Stimulated activated CD8-positive, alpha-beta memory T cell treated with anti-CD3 and anti-CD28 coated beads, Interleukin-15, amount 100 ng/mL, for 48 hours (primary cell): Measurements from ENCODE around the gene ZNF281.

Experiments used
- DNase-seq, 2 donors: peaks; one replicate each; pipeline ENCODE4 v3.0.0-alpha.2; 2020; ENCODE audit warnings: low read depth in 2 of 2

The ZNF281 gene

DNA sequence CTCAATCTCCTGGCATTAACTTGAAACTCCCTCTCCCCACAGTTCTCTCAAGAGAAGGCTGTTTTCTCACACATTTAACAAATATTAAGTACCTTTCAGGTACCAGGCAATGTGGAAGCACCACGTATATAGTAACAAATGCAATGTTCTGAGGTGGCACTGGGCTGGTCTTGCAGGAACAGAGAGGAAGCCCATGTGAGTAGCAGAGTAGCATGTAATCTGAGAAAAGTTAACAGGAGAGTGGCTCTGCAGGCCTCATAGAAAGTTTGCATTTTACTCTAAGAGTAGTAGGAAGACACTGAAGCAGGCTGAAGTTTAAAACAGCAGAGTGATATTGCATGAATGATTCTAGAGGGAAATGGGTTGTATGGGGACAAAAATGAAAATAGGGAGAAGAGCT lies 21.0 kb downstream of the ZNF281 start:
- no peak for DNase-seq

DNA sequence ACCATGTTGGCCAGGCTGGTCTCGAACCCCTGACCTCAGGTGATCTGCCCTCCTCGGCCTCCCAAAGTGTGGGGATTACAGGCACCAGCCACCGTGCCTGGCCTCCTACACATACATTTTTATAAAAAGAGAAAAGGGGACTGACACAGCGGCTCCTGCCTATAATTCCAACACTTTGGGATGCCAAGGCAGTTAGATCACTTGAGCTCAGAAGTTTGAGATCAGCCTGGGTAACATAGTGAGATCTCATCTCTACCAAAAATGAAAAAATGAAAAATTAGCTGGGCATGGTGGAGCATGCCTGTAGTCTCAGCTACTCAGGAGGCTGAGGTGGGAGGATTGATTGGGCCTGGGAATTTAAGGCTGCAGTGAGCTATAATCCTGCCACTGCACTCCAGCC lies 23.4 kb downstream of the ZNF281 start:
- no peak for DNase-seq

DNA sequence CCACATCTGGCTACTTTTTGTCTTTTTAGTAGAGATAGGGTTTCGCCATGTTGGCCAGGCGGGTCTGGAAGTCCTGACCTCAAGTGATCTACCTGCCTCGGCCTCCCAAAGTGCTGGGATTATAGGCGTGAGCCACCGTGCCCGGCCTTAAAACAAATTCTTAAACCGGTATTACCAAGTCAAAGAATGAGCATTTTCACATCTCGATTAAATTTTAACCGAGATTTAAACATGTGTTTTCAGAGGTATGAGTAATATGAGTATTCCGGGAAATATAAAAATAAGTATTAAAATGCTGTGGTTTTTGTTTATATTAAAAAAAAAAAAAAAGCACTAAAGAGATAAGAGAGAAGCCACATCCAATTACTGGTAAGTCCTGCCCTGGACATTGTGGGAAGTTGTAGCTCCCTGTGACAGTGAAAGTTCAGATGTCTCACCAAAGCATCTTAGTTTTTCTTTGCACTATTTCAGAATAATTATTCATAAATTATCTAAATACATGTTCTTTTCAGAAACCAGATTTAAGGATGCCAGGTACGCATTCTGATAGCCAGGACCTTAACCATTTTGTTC lies 24.9 kb downstream of the ZNF281 start:
- DNase-seq, result no peak

DNA sequence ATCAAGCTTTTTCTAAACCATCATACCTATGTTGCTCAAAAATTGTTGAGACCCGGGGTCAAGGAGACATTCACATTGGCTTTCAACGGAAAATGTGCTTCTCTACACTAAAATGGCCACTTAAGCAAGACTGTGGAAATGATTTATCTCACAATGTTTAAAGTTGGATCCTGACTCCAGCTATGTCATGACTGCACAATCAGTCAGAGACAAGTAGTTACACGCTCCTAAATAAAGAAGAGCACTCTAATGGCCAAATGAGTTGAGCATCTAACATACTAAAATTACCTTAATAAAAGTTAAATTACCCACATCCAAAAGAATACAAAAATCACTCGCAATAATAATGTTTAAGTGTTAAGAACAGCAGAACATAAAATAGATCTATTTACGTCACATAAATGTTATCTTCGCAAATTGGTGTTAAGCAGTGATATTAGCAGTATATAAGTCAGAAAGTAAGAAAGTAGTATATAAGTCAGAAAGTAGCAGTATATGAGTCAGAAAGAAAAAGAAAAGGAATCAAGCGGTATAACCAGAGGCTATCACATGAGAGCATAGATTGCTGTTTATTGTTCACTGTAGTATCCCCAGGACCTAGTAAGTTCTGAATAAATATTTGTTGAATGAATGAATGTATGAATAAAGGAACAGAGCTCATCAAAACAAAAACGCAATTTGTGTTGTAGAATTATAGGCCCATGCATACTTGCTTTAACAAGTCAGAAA lies 28.4 kb downstream of the ZNF281 start:
- DNase-seq, result no peak

DNA sequence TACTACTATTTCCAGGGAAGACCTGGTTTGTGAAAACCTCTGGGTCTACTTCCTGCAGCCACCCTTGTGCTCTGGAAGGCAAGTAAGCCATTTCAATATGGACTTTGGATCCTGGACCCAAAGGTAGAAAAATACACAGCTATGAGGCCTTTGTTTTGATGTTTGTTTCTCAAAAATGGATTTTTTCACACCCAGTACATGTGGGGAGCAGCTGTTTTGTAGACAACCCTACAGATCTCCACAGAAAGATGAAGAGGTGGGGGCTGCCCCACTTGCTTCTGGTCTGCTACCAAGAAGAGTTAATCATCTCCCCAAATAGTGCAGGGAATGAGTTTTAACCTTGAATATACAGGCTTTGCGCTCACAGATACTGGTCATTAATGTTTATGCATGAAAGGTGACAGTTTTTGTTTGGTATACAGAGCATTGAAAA lies 29.2 kb downstream of the ZNF281 start:
- DNase-seq, result no peak

DNA sequence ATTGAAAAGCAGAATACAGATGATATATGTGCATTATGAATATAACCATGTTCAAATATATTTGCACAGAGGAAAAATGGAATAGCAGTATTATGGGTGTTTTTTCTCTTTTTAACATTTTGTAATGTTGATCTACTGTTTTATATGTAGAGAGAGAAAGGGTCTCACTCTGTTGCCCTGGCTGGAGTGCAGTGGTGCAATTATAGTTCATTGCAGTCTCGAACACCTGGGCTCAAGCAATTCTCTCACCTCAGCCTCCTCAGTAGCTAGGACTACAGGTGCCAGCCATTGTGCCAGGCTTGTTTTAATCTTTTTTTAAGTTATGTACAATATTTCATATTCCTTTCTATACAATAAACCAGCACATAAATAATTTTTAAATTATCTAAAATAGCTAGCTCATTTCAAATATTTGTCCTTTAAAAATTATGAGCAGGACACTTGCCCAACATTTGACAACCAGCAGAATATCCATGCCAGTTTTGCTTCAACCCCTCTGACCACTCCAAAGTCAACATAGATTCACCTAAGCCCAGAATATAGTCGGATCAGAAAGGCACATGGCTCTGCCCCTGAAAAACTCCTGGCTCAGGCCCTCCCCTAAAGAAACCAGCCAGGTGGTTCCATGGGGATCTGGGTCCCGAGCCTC lies 29.8 kb downstream of the ZNF281 start:
- DNase-seq, result no peak

DNA sequence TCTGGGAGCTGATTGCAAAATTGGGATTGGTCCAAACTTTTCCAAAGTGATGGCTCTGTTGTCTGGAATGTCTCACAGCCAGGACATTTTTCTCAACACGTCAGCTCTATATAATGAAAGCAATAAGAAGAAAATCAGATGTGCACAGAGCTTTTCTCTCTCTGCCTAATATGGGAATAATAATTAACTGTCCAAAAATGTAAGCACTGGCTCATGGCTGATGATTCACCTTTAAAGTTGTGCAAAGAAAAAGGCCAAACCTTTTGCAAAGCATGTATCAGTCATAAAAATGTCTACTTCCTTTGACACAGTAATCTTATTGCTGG lies 30.4 kb downstream of the ZNF281 start:
- no peak for DNase-seq

DNA sequence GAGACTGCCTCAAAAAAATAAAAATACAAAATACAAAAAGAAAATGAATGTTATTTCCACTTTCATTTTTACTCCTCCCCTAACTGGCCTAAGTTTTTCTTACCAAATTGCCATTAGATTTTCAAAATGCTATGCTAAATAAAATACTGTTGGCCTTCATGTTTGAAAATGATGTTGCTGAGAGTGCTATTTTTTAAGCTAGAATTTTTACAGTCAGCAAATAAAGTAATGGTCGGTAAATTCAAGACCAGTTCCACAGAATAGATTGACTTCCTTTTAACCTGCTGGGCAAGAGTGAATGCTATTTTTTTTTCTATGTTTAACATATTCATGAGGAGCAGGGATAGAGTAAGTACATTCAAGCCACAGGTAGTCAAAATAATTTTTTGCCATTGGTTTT lies 31.7 kb downstream of the ZNF281 start:
- no peak for DNase-seq

DNA sequence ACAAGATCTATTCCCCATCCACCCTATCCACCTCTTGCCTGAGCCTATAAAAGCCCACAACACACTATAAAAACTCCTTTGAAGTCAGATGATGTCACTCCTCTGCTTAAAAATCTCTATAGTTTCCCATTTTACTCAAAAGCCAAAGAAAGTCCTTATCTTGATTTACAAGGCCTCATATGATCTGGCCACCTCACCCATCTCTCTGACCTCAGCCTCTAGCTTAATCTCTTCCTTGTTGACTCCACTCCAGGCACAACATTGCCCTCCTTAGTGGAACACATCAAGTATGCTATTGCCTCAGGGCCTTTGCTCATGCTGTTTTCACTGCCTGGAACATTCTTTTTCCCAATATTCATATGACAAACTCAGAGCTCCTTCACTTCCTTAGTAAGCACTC lies 33.3 kb downstream of the ZNF281 start:
- DNase-seq, result no peak

DNA sequence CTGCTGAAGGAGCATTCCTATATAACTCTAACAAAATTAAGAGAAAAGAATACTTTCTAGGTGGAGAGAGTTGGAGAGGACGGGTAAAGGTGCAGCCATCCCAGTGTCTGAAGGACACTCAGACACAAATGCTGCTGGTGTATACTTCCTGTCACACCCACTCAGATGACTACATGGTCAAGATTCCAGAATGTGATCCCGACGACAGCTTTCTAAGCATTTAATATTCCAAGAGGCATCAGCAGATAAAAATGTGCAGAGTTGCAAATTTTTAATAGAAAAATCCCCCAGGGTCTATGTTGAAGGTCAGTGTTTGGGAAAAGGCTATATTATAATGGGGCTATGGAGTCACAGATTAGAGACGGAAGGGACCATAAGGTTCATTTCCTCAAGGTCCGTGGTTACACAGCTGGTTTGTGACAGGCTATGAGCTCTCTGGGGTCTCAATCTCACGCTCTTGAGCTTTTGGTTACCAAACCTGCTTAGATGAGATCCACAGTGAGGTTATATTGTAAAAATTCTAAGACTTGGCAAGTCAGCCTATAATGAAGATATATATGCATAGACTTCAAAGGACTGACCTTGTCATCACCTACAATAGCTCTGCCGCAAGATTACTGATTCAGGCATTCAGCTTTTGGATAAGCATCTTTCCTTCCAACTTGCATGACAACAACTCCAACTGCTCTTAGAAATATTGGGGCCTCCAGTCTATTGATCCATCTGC lies 35.1 kb downstream of the ZNF281 start:
- no peak for DNase-seq

DNA sequence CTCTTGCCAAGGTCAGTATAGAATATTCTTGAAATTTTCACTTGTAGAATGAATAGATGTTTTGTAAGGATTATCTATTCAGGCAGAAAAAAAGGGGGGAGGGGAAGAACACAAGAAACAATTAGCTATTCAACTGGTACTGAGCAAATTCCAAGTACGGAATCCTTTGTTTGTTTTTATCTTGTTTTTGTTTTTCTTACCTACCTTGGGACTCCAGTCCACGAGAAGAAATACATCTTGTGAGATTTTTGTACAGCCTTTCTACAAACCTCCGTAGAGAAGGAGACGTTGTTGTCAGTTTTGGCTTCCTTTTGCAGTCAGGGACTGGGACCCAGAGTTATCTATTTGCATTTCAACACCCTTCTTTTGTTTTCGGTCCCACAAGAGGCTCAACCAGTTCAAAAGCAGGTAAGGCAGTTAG lies 36.0 kb downstream of the ZNF281 start:
- DNase-seq, result no peak

DNA sequence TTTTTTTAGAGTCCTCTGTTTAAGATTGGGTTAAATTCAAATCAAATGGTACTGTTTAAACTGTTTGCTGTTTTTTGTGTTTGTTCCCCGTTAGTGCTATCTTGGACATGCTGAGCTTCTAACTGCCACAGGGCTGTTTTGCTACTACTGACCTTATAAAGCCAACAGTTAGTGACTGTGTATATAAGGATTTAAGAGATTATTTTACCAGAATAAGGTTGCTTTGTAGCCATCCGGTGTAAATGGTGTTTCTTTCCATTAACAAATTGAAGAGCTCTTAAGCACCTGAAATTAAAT lies 37.0 kb downstream of the ZNF281 start:
- DNase-seq, result no peak

DNA sequence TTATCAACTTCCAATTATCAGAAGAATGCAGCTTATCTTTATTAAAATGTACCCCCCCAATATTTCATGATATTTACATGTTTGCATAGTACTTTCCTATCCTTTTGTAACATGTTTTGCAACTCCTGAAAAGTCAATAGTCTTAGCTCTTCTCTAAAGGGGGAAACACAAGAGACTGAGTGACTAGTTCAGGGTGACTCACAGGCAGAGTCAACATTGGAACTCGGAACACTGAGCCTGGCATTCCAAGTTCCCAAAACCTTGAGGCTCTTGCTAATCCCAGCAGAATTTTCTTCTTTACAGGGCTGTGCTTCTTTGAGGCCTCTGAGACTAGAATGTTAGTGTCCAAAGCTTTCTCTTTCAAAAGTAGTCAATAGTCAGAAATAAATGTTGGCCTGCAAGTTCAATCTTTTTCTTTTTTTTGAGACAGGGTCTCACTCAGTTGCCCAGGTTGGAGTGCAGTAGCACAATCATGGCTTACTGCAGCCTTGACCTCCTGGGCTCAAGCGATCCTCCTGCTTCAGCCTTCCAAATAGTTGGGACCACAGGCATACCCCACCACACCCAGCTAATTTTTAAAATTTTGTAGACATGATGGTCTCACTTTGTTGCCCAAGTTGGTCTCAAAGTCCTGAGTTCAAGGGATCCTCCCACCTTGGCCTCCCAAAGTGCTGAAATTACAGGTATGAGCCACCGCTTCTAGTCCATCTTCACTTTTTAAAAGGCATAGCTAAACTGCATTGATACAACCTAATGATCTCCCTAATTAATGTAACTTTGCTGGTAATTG lies 37.5 kb downstream of the ZNF281 start:
- DNase-seq, result no peak

DNA sequence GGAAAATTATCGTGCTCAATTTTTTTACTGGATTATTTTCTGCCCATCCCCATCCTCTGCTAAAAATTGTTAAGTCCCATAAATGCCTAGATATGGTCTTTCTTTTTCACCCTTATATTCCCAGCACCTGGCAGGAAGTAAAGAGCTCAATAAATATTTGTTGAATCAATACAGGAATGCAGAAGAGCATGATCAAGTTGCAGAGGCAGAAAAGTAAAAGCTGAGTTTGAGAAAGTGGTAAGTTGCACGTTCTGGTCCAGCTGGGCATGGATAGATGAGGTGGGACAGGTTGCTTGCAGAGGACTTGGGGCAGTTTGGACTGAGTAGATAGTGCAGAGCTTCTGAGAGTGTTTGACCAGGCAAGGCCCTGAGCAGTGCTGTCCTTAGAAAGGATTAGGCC lies 40.1 kb downstream of the ZNF281 start:
- no peak for DNase-seq

DNA sequence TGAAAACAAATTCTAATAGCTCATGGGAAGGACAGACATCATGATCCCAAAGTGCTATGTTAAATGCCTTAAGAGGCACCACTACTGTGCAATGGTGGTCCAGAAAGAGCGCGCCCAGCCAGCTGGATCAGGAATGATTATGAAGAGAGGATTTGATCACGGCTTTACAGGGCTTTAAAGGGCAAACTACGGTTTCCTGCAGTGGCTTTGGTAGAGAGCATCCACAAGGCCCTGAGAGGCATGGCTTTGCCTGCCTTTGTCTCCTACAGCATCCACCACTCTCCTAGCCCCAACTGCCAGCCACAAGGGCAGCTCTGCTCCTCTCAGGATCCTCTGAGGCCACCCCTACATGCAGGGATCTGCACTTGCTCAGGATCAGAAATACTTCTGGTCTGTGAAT lies 40.7 kb downstream of the ZNF281 start:
- DNase-seq, result no peak

DNA sequence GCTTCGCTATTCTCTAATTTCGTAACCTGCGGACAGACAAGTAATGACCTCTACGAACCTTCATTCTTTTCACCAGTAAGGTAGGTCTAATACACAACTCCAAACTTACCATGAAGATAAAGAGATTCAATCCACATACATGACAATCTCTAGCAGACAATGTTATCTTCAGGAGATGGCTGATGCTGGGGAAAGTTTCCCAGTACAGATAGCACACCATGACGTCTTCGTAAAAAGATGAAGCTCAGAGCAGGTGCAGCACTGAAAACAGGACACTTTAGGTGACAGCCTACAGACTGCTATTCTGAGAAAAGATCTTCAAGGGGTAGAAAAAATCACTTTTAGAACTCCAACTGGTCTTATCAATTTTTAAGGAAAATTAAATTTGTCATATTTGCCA lies 41.3 kb downstream of the ZNF281 start:
- no peak for DNase-seq

DNA sequence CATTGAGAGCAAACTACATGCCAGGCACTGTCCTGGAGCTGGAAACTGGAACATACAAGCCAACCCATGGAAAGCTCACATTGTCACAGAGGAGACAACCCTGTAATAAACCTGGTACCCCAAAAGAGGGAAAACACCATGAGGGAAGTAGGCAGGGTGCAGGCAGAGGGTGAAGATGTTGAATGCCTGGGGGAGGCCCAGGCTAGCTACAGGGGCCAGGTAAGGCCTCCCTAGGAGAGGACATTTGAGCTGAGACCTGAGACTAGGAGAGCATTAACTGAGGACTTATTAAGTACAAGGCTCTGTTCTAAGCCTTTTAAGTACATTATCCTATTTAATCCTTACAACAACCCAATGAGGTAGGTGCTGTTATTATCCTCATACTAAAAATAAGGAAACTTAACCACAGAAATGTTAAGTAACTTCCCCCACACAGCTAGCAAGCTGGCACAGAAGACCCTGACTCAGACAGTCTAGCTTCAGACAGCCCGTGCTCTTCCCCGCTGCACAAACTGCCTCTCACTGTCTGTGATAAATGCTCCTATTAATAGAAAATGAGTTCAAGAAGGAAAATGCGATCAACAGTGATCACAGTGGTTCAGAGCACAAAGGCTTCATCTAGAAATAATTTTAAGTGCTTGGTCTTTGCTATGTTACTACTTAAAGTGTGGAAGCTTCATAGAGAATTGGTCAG lies 41.8 kb downstream of the ZNF281 start:
- DNase-seq, result no peak

DNA sequence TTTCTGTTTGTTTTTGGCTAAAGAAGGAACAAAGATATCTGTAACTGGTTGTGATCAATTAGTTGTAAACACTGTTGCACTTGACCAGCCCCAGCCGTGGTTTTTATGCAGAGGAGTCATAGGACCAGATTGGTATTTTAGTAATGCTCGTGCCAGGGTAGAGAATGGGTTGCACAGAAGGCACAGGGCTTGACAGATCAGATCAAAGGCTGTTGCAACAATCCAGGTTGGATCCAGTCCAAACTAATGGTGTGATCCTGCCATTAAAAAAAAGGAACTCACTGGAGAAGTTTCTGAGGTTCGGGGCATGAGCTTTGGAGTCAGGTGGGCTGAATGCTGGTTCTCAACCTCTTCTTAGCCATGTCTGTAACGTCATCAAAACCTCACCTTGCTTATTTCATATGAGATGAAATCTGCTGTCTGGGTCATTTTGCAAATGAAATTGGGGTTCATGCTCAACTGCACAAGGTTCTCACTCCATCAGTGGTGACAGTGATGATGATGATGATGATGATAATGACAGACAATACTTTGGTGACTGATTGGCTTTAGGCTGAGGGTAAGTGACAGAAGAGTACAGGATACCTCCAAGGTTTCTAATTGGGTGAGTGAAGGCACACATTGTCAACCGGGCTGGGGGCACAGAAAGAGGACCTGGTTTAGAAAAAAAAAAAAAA lies 43.1 kb downstream of the ZNF281 start:
- no peak for DNase-seq

DNA sequence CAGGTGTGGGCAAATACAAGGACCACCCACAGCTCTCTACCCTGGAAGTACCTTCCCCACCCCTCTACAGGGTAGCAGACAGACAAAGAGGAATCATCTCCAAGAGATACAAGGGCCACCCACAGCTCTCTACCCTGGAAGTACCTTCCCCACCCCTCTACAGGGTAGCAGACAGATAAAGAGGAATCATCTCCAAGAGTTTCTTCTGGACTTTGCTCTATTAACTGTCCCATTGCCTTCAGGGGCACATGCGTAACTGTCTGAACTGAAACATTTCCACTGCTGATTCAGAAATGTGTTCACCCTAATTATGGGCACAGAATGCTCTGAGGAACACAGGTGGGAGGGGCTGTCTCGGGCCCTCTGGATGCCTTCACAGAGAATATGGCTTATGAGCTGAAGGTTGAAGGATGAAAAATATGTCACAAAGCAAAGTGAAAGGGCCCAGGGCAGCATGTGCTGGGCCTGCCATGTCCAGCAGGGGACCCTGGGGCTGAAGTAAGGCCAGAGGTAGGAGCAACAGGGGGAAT lies 43.9 kb downstream of the ZNF281 start:
- DNase-seq, result no peak

DNA sequence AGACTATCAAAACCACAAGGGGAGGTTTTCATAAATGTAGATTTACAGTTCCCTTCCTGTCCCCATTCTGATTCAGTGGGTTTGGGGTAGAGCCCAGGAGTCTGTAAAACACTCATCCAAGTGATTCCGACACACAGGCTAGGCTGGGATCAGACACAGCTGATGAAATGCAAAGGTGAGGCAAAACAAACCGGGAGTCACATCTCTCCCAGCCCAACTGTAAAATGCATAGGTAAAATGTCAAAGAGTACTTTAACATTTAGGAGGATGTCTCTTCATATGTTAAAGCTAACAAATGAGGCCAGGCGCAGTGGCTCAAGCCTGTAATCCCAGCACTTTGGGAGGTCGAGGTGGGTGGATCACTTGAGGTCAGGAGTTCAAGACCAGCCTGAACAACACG lies 45.0 kb downstream of the ZNF281 start:
- no peak for DNase-seq
